Prostate gland (tissue), 2 donors: ENCODE results near the gene MAP3K4.
A peak's percentile ranks its signal among the peaks of the same experiment; 100 is the strongest.

Experiments
- CTCF ChIP-seq, 4 experiments: fragments of 200-600 bp in 2 of 4; fragments of 450-650 bp in 2 of 4; sonication (generic) in 2 of 4; IDR thresholded peaks; 1 replicate in 3 of 4; 2 replicates in 1 of 4; pipeline ENCODE4 v1.5.1; 2016 to 2019; ENCODE audit warnings: antibody characterized with exemption in 4 of 4, mild to moderate bottlenecking in 2 of 4, moderate library complexity in 2 of 4
- POLR2A ChIP-seq: fragments of 450-650 bp; IDR thresholded peaks from one replicate; pipeline ENCODE4 v1.6.1; 2016; ENCODE audit warnings: antibody characterized with exemption, mild to moderate bottlenecking

- TF ChIP-seq CTCF (IDR thresholded peaks at IDR 0.05), result peak in 3 of 4 experiments; percentile 12 to 46 (median 44)
- no peak for TF ChIP-seq POLR2A
Observed at GRCh38 chr6:161152907-161153662, 161.5 kb downstream of the MAP3K4 start.
